GM21447 (cell line): Measurements from ENCODE around the gene PARK7.

Experiments
- ATAC-seq: cut with Tn5 transposase; IDR thresholded peaks from one replicate; pipeline ENCODE4 v1.9.1; 2021; ENCODE audit not compliant: unreplicated experiment

PARK7 gene

GRCh38 chr1:8021676-8022266 lies 60.3 kb downstream of the PARK7 start:
- ATAC-seq = no peak

GRCh38 chr1:8022395-8023286 lies 61.1 kb downstream of the PARK7 start:
- ATAC-seq = no peak

- ATAC-seq = no peak
These were observed 61.9 kb downstream of the PARK7 start for GRCh38 chr1:8023287-8023994.

DNA sequence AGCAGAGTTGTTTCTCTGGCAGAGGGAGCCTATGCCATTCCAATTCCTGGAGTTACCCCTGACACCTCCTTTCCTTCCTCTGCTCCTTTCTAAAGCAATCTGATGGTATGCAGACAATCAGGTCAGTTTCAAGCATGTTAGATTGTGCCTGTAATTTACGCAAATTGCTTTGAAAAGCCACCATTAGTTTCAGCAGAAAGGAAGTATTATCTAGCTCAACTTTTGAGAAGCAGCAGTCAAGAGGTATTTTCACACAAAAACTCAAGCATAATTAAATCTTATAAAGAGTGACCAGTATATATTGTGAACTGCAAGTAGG lies 62.4 kb downstream of the PARK7 start:
- no peak for ATAC-seq

DNA sequence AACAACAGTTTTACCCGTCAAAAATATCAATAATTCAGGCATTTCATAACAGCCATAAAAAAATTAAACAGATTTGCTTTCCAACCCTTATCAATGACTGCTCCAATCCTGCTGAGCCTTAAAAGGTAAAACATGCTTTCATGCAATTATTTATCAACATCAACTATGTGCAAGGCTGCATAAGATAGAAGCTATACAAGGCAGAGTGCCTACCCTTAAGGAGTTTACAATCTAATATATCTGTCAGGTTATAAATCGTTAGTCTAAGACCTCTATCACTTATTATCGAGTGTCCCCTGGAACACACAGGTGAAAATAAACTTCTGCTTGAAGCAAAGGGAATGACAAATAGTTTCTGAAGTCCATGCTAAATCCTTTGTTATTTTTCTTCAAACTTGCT lies 62.8 kb downstream of the PARK7 start:
- no peak for ATAC-seq

GRCh38 chr1:8025061-8025670 lies 63.7 kb downstream of the PARK7 start:
- no peak for ATAC-seq

DNA sequence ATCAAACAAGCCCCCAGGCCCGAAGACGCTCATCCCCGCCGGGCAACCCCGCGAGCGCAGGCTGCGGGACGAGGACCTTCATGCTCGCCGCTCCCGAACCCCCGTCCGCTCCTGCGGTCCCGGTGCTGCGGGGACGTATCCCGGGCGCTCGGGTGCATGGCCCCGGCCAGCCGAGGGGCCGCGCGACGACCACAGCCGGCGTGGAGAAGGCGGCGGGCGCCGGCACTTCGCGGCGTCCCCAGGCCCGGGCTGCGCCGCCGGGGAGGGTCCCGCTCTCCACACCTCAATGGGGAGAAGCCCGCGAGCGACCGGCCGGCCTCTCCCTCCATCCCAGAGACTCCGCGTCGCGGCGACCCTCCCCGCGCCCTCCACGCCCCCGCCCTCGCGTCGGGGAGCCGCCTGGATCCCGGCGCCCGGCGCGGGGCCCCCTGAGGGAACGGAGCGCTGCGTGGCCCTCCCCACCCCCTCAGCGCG lies 64.2 kb downstream of the PARK7 start:
- ATAC-seq = peak; percentile 23

DNA sequence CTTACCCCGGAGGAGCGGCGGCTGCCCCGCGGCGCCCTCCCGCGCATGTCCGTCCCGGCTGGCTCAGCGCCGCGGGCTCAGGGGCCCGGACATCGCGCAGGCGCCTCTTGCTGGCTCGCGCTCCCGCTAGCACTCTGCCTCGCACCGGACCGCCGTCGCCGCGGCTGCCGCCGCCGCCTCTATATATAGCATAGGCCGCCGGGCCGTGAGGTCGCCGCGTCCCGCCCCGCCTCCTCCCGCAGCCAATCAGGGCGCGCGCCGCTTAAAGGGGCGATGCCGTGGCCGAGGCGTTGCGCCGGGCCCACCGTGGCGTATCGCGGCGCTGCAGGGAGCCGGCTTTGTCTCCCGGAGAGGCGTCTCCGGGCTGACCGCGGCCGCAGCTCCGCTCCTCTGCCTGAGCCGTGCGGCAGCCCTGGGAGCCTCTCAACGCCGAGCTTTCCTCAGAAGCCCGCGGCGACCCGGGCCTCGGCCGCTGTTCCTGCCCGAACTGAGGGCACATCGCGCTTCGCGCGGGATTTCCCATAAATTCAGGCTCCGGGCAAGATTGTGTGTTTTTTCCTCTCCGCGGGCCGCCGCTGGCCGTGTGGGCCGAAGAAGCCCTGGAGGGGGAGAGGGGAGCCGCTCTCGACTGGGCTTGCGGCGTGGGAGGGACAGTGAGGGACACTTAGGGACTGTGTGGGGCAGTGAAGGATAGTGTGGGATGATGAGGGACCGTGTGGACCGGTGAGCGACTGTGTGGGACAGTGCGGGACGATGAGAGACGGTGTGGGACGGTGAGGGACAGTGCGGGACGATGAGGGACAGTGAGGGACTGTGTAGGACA lies 64.9 kb downstream of the PARK7 start, which contains the start of gene ERRFI1:
TSS of gene ERRFI1 (minus strand) at position 157 of the 823 bp plus-strand sequence. CDS start 10,690 bp downstream, outside the sequence.
- peak; percentile 81 for ATAC-seq

GRCh38 chr1:8026976-8027747 lies 65.7 kb downstream of the PARK7 start:
- no peak for ATAC-seq

- ATAC-seq = no peak
These were observed 66.4 kb downstream of the PARK7 start for GRCh38 chr1:8027748-8028570.

DNA sequence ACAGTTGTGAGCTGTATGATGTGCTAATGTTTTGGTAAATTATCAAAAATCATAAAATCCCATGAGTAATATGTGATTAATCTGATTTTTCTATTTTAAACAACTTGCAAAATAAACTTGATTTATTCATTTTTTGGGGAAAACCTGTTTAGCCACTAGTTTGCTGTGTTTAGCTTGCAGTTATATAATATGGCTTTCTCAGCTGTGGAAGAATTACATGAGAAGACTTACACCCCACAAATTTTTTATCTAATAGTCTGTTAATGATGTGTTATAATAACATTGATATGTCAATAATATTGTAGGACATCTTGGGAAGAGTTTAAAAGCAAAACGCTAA lies 67.0 kb downstream of the PARK7 start:
- no peak for ATAC-seq

GRCh38 chr1:8031176-8031785 lies 69.8 kb downstream of the PARK7 start:
- no peak for ATAC-seq

DNA sequence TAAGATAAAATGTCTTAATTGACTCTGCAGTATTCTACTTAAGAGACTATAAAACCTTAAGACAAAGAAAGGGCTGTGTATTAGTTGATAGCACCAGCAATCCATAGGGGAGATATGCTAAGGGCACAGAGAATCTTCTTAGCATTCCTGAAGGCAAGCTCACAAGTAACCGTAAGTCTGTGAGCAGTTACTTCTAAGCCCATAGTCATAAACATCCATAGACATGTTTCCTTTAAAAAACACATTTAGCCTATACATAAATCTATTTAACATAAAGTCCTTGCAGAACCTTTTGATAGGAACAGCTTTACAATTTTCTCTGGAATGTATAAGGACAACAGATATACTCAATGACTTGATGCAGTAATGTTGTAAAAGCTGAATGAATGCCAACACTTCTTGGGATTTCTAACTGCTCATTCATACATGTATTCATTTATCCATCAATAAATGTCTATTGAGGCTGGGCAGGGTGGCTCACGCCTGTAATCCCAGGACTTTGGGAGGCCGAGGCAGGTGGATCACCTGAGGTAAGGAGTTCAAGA lies 70.9 kb downstream of the PARK7 start:
- no peak for ATAC-seq

GRCh38 chr1:8033322-8033721 lies 71.8 kb downstream of the PARK7 start:
- ATAC-seq = no peak
